Breast epithelium (tissue), 3 donors: ENCODE results near the gene FAM43A.

Source experiments
- CTCF ChIP-seq, 3 donors: fragments of 450-650 bp; IDR thresholded peaks; one replicate each; pipeline ENCODE4 v1.5.1; 2016 to 2017; ENCODE audit warnings: antibody characterized with exemption in 3 of 3, mild to moderate bottlenecking in 3 of 3, moderate library complexity in 3 of 3
- POLR2A ChIP-seq: fragments of 450-650 bp; IDR thresholded peaks from one replicate; pipeline ENCODE4 v1.6.1; 2016; ENCODE audit warnings: antibody characterized with exemption, mild to moderate bottlenecking, moderate library complexity

GRCh38 chr3:194732617-194733016, 46.9 kb downstream of the FAM43A start:
- no peak for TF ChIP-seq CTCF (IDR thresholded peaks at IDR 0.05)
- TF ChIP-seq POLR2A: no peak
